Measurements from ENCODE around the gene EFCAB12. TPM values are rescaled to one million over a fixed set of nuclear protein-coding genes. Genes with fewer than 3 reads are reported as not detected.
A peak's percentile ranks its signal among the peaks of the same experiment; 100 is the strongest.

EFCAB12 gene
- total RNA-seq, 2 experiments from 2014 or later: 0.56 to 0.73 TPM

GRCh38 chr3:129442486-129442885 is 14.1 kb upstream of the EFCAB12 start:
- POLR2A ChIA-PET: no interaction called here
- H3K27ac Mint-ChIP-seq: peak overlapping the region; percentile 68
- no peak overlapping the region for H3K4me3 Mint-ChIP-seq

GRCh38 chr3:129441782-129442181 is 13.3 kb upstream of the EFCAB12 start:
- Mint-ChIP-seq H3K4me1 (peaks cover 48% of the 10 kb centered on the region), H3K9me3 (ENCODE audit: low read depth) (no peaks in the 10 kb centered on the region), H3K36me3 (ENCODE audit: low read depth) (peaks cover 29% of the 10 kb centered on the region), H3K4me3 (peak overlapping the region; percentile 100), H3K27ac (peak overlapping the region; percentile 91), H3K27me3 (no peaks in the 10 kb centered on the region)
- intact Hi-C loops (cut with DNase I, micrococcal nuclease): loop anchor here (2.0 to 10.0 kb wide), 5 partner anchors 319 to 1303 kb away; partner anchors contain the start of genes PIK3R4 (in 1 of the 2) and RAB43 (in 1 of the 2)
- ChIA-PET CTCF (interaction anchor here (1.7 to 4.0 kb wide), 3 partner anchors 9 to 58 kb away, joined by 5 to 23 read pairs (median 6); no protein-coding TSS in a partner anchor), POLR2A (interaction anchor here (0.6 to 3.2 kb wide), 2 partner anchors 18 to 41 kb away, joined by 3 to 24 read pairs; no protein-coding TSS in a partner anchor)
- DNase-seq (no peak), ATAC-seq (no peak)

More at GRCh38 chr3:129442486-129442885, 14.1 kb upstream of the EFCAB12 start:
- peaks cover 23% of the 10 kb centered on the region for H3K36me3 Mint-ChIP-seq (ENCODE audit: low read depth)
- intact Hi-C loops (cut with DNase I, micrococcal nuclease): loop anchor here (5.0 to 10.0 kb wide), 4 partner anchors 320 to 1302 kb away; partner anchors contain the start of genes PIK3R4 (in 1 of the 2) and RAB43 (in 1 of the 2)
- peaks cover 43% of the 10 kb centered on the region for H3K4me1 Mint-ChIP-seq
- H3K27me3 Mint-ChIP-seq: no peaks in the 10 kb centered on the region
- no peaks in the 10 kb centered on the region for H3K9me3 Mint-ChIP-seq (ENCODE audit: low read depth)
- CTCF ChIA-PET: interaction anchor here (1.9 kb wide), 1 partner anchor 8 kb away, joined by 6 read pairs; no protein-coding TSS in a partner anchor
- no peak for DNase-seq
- ATAC-seq: no peak

GRCh38 chr3:129441215-129441614 is 12.8 kb upstream of the EFCAB12 start:
- H3K4me1 Mint-ChIP-seq: peaks cover 54% of the 10 kb centered on the region
- peak; percentile 32 for DNase-seq
- no peaks in the 10 kb centered on the region for H3K9me3 Mint-ChIP-seq (ENCODE audit: low read depth)
- intact Hi-C loops (cut with DNase I, micrococcal nuclease): loop anchor here (2.0 to 10.0 kb wide), 5 partner anchors 319 to 1304 kb away; partner anchors contain the start of genes PIK3R4 (in 1 of the 2) and RAB43 (in 1 of the 2)
- ATAC-seq: no peak
- H3K36me3 Mint-ChIP-seq (ENCODE audit: low read depth): peaks cover 35% of the 10 kb centered on the region
- CTCF ChIA-PET: interaction anchor here (0.9 to 4.0 kb wide), 4 partner anchors 10 to 58 kb away, joined by 4 to 23 read pairs (median 6); no protein-coding TSS in a partner anchor
- peak overlapping the region; percentile 100 for H3K4me3 Mint-ChIP-seq
- H3K27ac Mint-ChIP-seq: peak overlapping the region; percentile 91
- no peaks in the 10 kb centered on the region for H3K27me3 Mint-ChIP-seq
- POLR2A ChIA-PET: interaction anchor here (0.6 to 3.2 kb wide), 4 partner anchors 14 to 452 kb away, joined by 3 to 24 read pairs (median 6); partner anchors contain the start of genes EFCAB12 and TMCC1

GRCh38 chr3:129440618-129441190 is 12.3 kb upstream of the EFCAB12 start:
- H3K9me3 Mint-ChIP-seq (ENCODE audit: low read depth): no peaks in the 10 kb centered on the region
- ChIA-PET POLR2A (interaction anchor here (0.6 to 3.2 kb wide), 5 partner anchors 11 to 453 kb away, joined by 3 to 24 read pairs (median 6); partner anchors contain the start of genes EFCAB12 and TMCC1), CTCF (interaction anchor here (0.6 to 4.0 kb wide), 8 partner anchors 8 to 416 kb away, joined by 3 to 23 read pairs (median 5); partner anchors contain the start of gene EFCAB12)
- DNase-seq (no peak), ATAC-seq (no peak)
- peaks cover 58% of the 10 kb centered on the region for H3K4me1 Mint-ChIP-seq
- peak overlapping the region; percentile 91 for H3K27ac Mint-ChIP-seq
- H3K4me3 Mint-ChIP-seq: peak overlapping the region; percentile 100
- peaks cover 38% of the 10 kb centered on the region for H3K36me3 Mint-ChIP-seq (ENCODE audit: low read depth)
- intact Hi-C loops (cut with DNase I, micrococcal nuclease): loop anchor here (1.0 to 10.0 kb wide), 16 partner anchors 12 to 1304 kb away; partner anchors contain the start of genes EFCAB12 (in 2 of the 2), ACAD9 (in 1 of the 2), ISY1 (in 1 of the 2) and PIK3R4 (in 1 of the 2)
- no peaks in the 10 kb centered on the region for H3K27me3 Mint-ChIP-seq

- Mint-ChIP-seq H3K27me3 (no peaks in the 10 kb centered on the region), H3K9me3 (ENCODE audit: low read depth) (no peaks in the 10 kb centered on the region), H3K4me3 (peak within 1 kb of the TSS; percentile 100), H3K4me1 (peaks cover 63% of the 10 kb centered on the region), H3K36me3 (ENCODE audit: low read depth) (peaks cover 43% of the 10 kb centered on the region), H3K27ac (peak within 1 kb of the TSS; percentile 91)
- intact Hi-C loops (cut with DNase I, micrococcal nuclease): loop anchor here (1.0 to 10.0 kb wide), 18 partner anchors 12 to 1388 kb away; partner anchors contain the start of genes EFCAB12 (in 2 of the 2), TMCC1 (in 2 of the 2), ACAD9 (in 1 of the 2) and ISY1 (in 1 of the 2)
- DNase-seq: peak; percentile 99
- ChIA-PET POLR2A (interaction anchor here (0.6 to 3.2 kb wide), 10 partner anchors 9 to 517 kb away, joined by 3 to 24 read pairs (median 4); partner anchors contain the start of genes EFCAB12 and TMCC1), CTCF (interaction anchor here (0.6 to 4.0 kb wide), 7 partner anchors 8 to 417 kb away, joined by 3 to 23 read pairs (median 5); partner anchors contain the start of gene EFCAB12)
- ATAC-seq: peak; percentile 90
Observed at GRCh38 chr3:129439817-129440617, 11.6 kb upstream of the EFCAB12 start, which contains the start of the genes IFT122 and MBD4. Gene IFT122, plus strand, starts transcription at chr3:129440224. Its CDS starts 107 bp downstream, at chr3:129440331. Gene MBD4, minus strand, starts transcription at chr3:129439948. Its CDS starts 115 bp downstream, at chr3:129439833.

GRCh38 chr3:129439226-129439816 is 10.9 kb upstream of the EFCAB12 start:
- Mint-ChIP-seq H3K27ac (peak overlapping the region; percentile 91), H3K36me3 (ENCODE audit: low read depth) (peaks cover 46% of the 10 kb centered on the region), H3K9me3 (ENCODE audit: low read depth) (no peaks in the 10 kb centered on the region), H3K27me3 (no peaks in the 10 kb centered on the region), H3K4me3 (peak overlapping the region; percentile 100), H3K4me1 (peaks cover 69% of the 10 kb centered on the region)
- DNase-seq: peak; percentile 68
- no peak for ATAC-seq
- ChIA-PET POLR2A (interaction anchor here (0.6 to 3.2 kb wide), 9 partner anchors 8 to 516 kb away, joined by 3 to 24 read pairs (median 4); partner anchors contain the start of gene EFCAB12), CTCF (interaction anchor here (1.1 to 4.0 kb wide), 5 partner anchors 9 to 417 kb away, joined by 3 to 23 read pairs (median 5); partner anchors contain the start of gene EFCAB12)
- intact Hi-C loops (cut with DNase I, micrococcal nuclease): loop anchor here (5.0 kb wide), 2 partner anchors 453 to 1387 kb away; partner anchors contain the start of genes SEC61A1 (in 1 of the 2) and TMCC1 (in 1 of the 2)

- H3K9me3 Mint-ChIP-seq (ENCODE audit: low read depth): no peaks in the 10 kb centered on the region
- ChIA-PET POLR2A (interaction anchor here (1.0 kb wide), 1 partner anchor 35 kb away, joined by 3 read pairs; no protein-coding TSS in a partner anchor), CTCF (interaction anchor here (0.7 to 1.0 kb wide), 3 partner anchors 10 to 138 kb away, joined by 3 read pairs; no protein-coding TSS in a partner anchor)
- intact Hi-C loops (cut with DNase I, micrococcal nuclease): loop anchor here (5.0 kb wide), 2 partner anchors 457 to 1383 kb away; partner anchors contain the start of genes SEC61A1 (in 1 of the 2) and TMCC1 (in 1 of the 2)
- peak overlapping the region; percentile 15 for H3K4me3 Mint-ChIP-seq
- H3K4me1 Mint-ChIP-seq: peaks cover 42% of the 10 kb centered on the region
- ATAC-seq (no peak), DNase-seq (no peak)
- H3K27me3 Mint-ChIP-seq: no peaks in the 10 kb centered on the region
- H3K27ac Mint-ChIP-seq: peak overlapping the region; percentile 26
- H3K36me3 Mint-ChIP-seq (ENCODE audit: low read depth): peaks cover 59% of the 10 kb centered on the region
Observed at GRCh38 chr3:129435367-129435766, 6.9 kb upstream of the EFCAB12 start.

- no peaks in the 10 kb centered on the region for H3K27me3 Mint-ChIP-seq
- intact Hi-C loops (cut with DNase I, micrococcal nuclease): no loop called here
- H3K4me1 Mint-ChIP-seq: peaks cover 50% of the 10 kb centered on the region
- ChIA-PET POLR2A (no interaction called here), CTCF (no interaction called here)
- DNase-seq: no peak
- ATAC-seq: no peak
- H3K9me3 Mint-ChIP-seq (ENCODE audit: low read depth): no peaks in the 10 kb centered on the region
- H3K36me3 Mint-ChIP-seq (ENCODE audit: low read depth): peaks cover 59% of the 10 kb centered on the region
- no peak overlapping the region for H3K4me3 Mint-ChIP-seq
- H3K27ac Mint-ChIP-seq: no peak overlapping the region
Observed at GRCh38 chr3:129434140-129434539, 5.7 kb upstream of the EFCAB12 start.

GRCh38 chr3:129433565-129433964 is 5.1 kb upstream of the EFCAB12 start:
- Mint-ChIP-seq H3K27me3 (no peaks in the 10 kb centered on the region), H3K36me3 (ENCODE audit: low read depth) (peaks cover 61% of the 10 kb centered on the region), H3K27ac (no peak overlapping the region), H3K9me3 (ENCODE audit: low read depth) (no peaks in the 10 kb centered on the region), H3K4me3 (no peak overlapping the region), H3K4me1 (peaks cover 54% of the 10 kb centered on the region)
- no peak for ATAC-seq
- ChIA-PET POLR2A (no interaction called here), CTCF (no interaction called here)
- no peak for DNase-seq
- intact Hi-C loops (cut with DNase I, micrococcal nuclease): no loop called here

- POLR2A ChIA-PET: no interaction called here
- intact Hi-C loops (cut with DNase I, micrococcal nuclease): no loop called here
- Mint-ChIP-seq H3K4me1 (peaks cover 54% of the 10 kb centered on the region), H3K27me3 (no peaks in the 10 kb centered on the region), H3K4me3 (no peak overlapping the region), H3K36me3 (ENCODE audit: low read depth) (peaks cover 52% of the 10 kb centered on the region), H3K9me3 (ENCODE audit: low read depth) (no peaks in the 10 kb centered on the region), H3K27ac (no peak overlapping the region)
- no peak for ATAC-seq
- CTCF ChIA-PET: no interaction called here
- no peak for DNase-seq
Observed at GRCh38 chr3:129432671-129433070, 4.2 kb upstream of the EFCAB12 start.

All from activated CD4-positive, alpha-beta T cell treated with anti-CD3 and anti-CD28 coated beads for 36 hours (primary cell).